Measurements from ENCODE around the gene TRIM31. TPM values are rescaled to one million over a fixed set of nuclear protein-coding genes. Genes with fewer than 3 reads are reported as not detected.

The TRIM31 gene
- polyA plus RNA-seq, 4 donors, result 5.2 to 41.6 (median 32.7) TPM

Other genes with a start within 250 kb of the TRIM31 start
- 1,000 to 10,000 TPM in 2 of 4 donors, 100 to 1,000 TPM in 2; 314 to 1,584 (median 1,019) TPM for gene HLA-A, start 170.6 kb downstream of the TRIM31 start, polyA plus RNA-seq
- 10 to 100 TPM; 42.7 to 78.4 (median 52.7) TPM for gene POLR1H, start 51.8 kb downstream of the TRIM31 start, polyA plus RNA-seq
- gene PPP1R11, start 45.9 kb downstream of the TRIM31 start, polyA plus RNA-seq, result 100 to 1,000 TPM in 2 of 4 donors, 10 to 100 TPM in 2; 65.9 to 111 (median 90.1) TPM
- gene RNF39, start 37.3 kb downstream of the TRIM31 start, polyA plus RNA-seq, result under 1 TPM; 0.18 to 0.78 (median 0.25) TPM
- gene TRIM40, start 23.1 kb upstream of the TRIM31 start, polyA plus RNA-seq, result 10 to 100 TPM in 2 of 4 donors, 1 to 10 TPM in 2; 1.6 to 19.5 (median 9.1) TPM
- gene TRIM10, start 48.1 kb upstream of the TRIM31 start, polyA plus RNA-seq, result 1 to 10 TPM; 1.4 to 6.4 (median 5.4) TPM
- 100 to 1,000 TPM in 1 of 4 donors, 10 to 100 TPM in 3; 26.1 to 122 (median 63.3) TPM for gene TRIM15, start 50.5 kb upstream of the TRIM31 start, polyA plus RNA-seq
- gene TRIM26, start 100.3 kb upstream of the TRIM31 start, polyA plus RNA-seq, result 10 to 100 TPM; 47.7 to 57.6 (median 52.8) TPM
- 10 to 100 TPM in 1 of 4 donors, 1 to 10 TPM in 3; 8.9 to 12.0 (median 9.4) TPM for gene TRIM39, start 213.8 kb upstream of the TRIM31 start, polyA plus RNA-seq
- 100 to 1,000 TPM in 1 of 4 donors, 10 to 100 TPM in 3; 71.1 to 100 (median 85.2) TPM for gene RPP21, start 232.1 kb upstream of the TRIM31 start, polyA plus RNA-seq

All from small intestine (tissue), 4 donors.